Astrocyte (in vitro differentiated cells and primary cell): ENCODE results near the gene NDUFAF5.

Experiments
- EZH2 ChIP-seq: IDR thresholded peaks from 2 replicates; pipeline ENCODE4 v1.6.1; 2012; ENCODE audit warnings: mild to moderate bottlenecking, low read length, inconsistent platforms; ENCODE audit not compliant: insufficient read depth
- TF ChIP-seq, protein P1 (sequence below): IDR thresholded peaks from 2 replicates; pipeline ENCODE4 v1.5.1; 2011; ENCODE audit warnings: low read depth, mild to moderate bottlenecking, inconsistent platforms, low read length, moderate library complexity; ENCODE audit not compliant: insufficient read depth

DNA sequence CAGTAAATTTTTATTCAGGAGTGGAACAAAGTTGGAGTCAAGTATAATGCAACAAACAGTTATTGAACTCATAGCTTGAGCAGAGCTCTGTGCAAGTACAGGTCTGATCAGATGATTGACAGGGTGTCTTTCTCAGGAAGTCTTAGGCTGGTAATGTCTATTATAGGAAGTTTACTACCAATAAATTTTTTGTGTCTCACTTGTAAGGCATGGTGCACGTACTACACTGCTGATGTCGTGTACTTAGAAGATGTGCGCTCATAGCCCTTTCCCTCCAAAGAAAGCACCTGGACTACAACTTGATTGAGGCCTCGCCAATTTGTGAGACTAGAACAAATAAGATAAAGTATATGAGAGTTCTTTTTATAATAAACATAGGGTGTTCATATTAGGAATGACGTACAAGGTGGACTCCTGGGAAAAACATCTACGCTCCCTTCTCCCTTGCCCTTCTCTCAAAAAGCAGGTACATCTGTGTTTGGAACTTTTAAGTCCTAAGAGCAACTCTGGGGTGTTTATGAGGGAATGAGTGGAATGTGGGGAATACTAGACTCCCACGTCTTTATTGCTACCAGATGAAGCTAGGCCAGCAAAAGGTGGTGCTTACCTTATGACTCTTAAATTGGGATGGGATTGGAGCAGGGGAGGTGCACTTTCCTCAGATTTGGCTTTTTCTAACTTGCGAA is 1.5 kb downstream of the NDUFAF5 start:
- TF ChIP-seq, protein P1, sequence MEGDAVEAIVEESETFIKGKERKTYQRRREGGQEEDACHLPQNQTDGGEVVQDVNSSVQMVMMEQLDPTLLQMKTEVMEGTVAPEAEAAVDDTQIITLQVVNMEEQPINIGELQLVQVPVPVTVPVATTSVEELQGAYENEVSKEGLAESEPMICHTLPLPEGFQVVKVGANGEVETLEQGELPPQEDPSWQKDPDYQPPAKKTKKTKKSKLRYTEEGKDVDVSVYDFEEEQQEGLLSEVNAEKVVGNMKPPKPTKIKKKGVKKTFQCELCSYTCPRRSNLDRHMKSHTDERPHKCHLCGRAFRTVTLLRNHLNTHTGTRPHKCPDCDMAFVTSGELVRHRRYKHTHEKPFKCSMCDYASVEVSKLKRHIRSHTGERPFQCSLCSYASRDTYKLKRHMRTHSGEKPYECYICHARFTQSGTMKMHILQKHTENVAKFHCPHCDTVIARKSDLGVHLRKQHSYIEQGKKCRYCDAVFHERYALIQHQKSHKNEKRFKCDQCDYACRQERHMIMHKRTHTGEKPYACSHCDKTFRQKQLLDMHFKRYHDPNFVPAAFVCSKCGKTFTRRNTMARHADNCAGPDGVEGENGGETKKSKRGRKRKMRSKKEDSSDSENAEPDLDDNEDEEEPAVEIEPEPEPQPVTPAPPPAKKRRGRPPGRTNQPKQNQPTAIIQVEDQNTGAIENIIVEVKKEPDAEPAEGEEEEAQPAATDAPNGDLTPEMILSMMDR: no peak
- TF ChIP-seq EZH2: no peak
